ENCODE data around the gene DYRK1B. TPM values are rescaled to one million over a fixed set of nuclear protein-coding genes. Genes with fewer than 3 reads are reported as not detected.

DYRK1B gene
- total RNA-seq, 1 experiment from 2014 or later, result 322 TPM

DNA sequence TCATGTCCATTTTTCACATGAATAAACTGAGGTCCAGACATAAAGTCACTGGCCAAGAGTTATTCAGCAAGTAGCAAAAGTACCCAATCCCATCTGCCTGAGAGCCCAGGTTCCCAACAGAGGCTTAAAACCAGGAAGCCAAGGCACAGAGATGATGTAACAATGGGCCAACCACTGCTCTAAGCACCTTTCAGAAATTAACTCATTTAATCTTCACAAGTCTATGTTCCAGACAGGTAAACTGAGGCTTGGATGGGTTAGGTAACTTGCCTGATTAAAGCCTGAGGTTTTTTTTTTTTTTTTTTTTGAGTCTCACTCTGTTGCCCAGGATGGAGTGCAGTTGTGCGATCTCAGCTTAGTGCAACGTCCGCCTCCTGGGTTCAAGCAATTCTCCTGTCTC is 4.0 kb upstream of the DYRK1B start:
- BruUV-seq (replicated peaks), result no TSS peak
- no peak for ATAC-seq
- intact Hi-C loops (cut with micrococcal nuclease; ENCODE audit: unreplicated experiment) (no loop called here), in situ Hi-C loops (cut with HindIII; ENCODE audit: low pct_unique_long_range_greater_than_20kb, low sequenced_read_pairs) (no loop called here)
- ChIA-PET POLR2A (interaction anchor here (1.1 kb wide), 1 partner anchor 91 kb away, joined by 4 read pairs; no protein-coding TSS in a partner anchor), CTCF (interaction anchor here (0.6 to 0.7 kb wide), 2 partner anchors 15 to 534 kb away, joined by 3 to 10 read pairs; no protein-coding TSS in a partner anchor)
- H3K4me1 ChIP-seq (ENCODE audit: control insufficient read depth, insufficient read depth, low read length), result peaks cover 27% of the 10 kb centered on the region
- H3K27ac ChIP-seq (ENCODE audit: low read length), result no peak overlapping the region
- DNase-seq (ENCODE audit: low read depth, low spot score), result no peak
- TF ChIP-seq SIN3A (IDR thresholded peaks at IDR 0.05; ENCODE audit: borderline replicate concordance, insufficient read depth, low read depth, low read length), result no peak
- TF ChIP-seq TCF7L2 (IDR thresholded peaks at IDR 0.05; ENCODE audit: low read depth, low read length), result no peak
- TF ChIP-seq, protein P1, sequence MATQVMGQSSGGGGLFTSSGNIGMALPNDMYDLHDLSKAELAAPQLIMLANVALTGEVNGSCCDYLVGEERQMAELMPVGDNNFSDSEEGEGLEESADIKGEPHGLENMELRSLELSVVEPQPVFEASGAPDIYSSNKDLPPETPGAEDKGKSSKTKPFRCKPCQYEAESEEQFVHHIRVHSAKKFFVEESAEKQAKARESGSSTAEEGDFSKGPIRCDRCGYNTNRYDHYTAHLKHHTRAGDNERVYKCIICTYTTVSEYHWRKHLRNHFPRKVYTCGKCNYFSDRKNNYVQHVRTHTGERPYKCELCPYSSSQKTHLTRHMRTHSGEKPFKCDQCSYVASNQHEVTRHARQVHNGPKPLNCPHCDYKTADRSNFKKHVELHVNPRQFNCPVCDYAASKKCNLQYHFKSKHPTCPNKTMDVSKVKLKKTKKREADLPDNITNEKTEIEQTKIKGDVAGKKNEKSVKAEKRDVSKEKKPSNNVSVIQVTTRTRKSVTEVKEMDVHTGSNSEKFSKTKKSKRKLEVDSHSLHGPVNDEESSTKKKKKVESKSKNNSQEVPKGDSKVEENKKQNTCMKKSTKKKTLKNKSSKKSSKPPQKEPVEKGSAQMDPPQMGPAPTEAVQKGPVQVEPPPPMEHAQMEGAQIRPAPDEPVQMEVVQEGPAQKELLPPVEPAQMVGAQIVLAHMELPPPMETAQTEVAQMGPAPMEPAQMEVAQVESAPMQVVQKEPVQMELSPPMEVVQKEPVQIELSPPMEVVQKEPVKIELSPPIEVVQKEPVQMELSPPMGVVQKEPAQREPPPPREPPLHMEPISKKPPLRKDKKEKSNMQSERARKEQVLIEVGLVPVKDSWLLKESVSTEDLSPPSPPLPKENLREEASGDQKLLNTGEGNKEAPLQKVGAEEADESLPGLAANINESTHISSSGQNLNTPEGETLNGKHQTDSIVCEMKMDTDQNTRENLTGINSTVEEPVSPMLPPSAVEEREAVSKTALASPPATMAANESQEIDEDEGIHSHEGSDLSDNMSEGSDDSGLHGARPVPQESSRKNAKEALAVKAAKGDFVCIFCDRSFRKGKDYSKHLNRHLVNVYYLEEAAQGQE (IDR thresholded peaks at IDR 0.05; ENCODE audit: insufficient read depth in 1 of 2, low read depth in 2 of 2, low read length in 1 of 2), result no peak
- TF ChIP-seq, protein P2, sequence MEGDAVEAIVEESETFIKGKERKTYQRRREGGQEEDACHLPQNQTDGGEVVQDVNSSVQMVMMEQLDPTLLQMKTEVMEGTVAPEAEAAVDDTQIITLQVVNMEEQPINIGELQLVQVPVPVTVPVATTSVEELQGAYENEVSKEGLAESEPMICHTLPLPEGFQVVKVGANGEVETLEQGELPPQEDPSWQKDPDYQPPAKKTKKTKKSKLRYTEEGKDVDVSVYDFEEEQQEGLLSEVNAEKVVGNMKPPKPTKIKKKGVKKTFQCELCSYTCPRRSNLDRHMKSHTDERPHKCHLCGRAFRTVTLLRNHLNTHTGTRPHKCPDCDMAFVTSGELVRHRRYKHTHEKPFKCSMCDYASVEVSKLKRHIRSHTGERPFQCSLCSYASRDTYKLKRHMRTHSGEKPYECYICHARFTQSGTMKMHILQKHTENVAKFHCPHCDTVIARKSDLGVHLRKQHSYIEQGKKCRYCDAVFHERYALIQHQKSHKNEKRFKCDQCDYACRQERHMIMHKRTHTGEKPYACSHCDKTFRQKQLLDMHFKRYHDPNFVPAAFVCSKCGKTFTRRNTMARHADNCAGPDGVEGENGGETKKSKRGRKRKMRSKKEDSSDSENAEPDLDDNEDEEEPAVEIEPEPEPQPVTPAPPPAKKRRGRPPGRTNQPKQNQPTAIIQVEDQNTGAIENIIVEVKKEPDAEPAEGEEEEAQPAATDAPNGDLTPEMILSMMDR (IDR thresholded peaks at IDR 0.05), result no peak
- TF ChIP-seq POLR2AphosphoS5 (IDR thresholded peaks at IDR 0.05; ENCODE audit: low read depth, low read length), result no peak
- no peak overlapping the region for H3K4me3 ChIP-seq (ENCODE audit: low read depth in 2 of 2, low read length in 2 of 2)
- H3K9me3 ChIP-seq (ENCODE audit: control insufficient read depth, insufficient read depth, low read depth, low read length), result no peaks in the 10 kb centered on the region
- peaks cover 73% of the 10 kb centered on the region for H3K36me3 ChIP-seq (ENCODE audit: control insufficient read depth, insufficient read depth, low read length)
- H3K27me3 ChIP-seq (ENCODE audit: control insufficient read depth, insufficient read depth, low read length), result no peaks in the 10 kb centered on the region

DNA sequence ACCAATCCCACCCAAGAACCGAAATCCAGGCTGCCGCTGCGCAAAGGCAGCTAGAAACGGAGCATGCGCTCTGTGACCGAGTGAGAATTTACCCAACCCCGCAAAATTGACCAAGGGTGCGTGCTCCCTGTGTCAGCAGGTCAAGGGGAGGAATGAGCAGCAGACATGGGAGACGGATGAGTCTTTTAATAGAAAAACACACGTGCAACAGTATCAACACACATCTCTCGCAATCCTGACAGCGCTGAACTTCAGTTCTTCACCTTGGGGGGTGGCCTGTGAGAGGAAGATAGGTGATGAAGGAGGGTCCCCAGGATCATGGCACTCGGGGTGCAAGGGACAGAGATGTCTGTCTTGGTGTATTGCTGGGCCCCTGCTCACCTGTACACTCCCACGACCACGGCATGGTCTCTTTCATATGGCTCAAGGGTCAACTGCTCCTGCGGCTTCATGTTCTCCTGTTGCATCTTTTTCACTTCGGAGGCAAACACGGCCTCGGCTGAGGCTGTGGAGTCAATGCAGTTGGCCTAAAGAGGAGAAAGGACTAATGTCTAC is 402 bp upstream of the DYRK1B start:
- CTCF ChIA-PET, result interaction anchor here (0.5 to 2.1 kb wide), 25 partner anchors 10 to 492 kb away, joined by 3 to 109 read pairs (median 6); partner anchors contain the start of genes EID2B, FBL, PSMC4 and SAMD4B

More for the DNA sequence above, 402 bp upstream of the DYRK1B start:
- intact Hi-C loops (cut with micrococcal nuclease; ENCODE audit: unreplicated experiment), result loop anchor here (5.0 kb wide), 1 partner anchor 292 kb away; the partner anchor contains the start of gene EID2
- DNase-seq (ENCODE audit: low read depth, low spot score), result no peak
- Histone ChIP-seq H3K4me3 (ENCODE audit: low read depth in 2 of 2, low read length in 2 of 2) (peak overlapping the region; percentile 36 to 57), H3K4me1 (ENCODE audit: control insufficient read depth, insufficient read depth, low read length) (peaks cover 22% of the 10 kb centered on the region), H3K36me3 (ENCODE audit: control insufficient read depth, insufficient read depth, low read length) (peaks cover 72% of the 10 kb centered on the region), H3K9me3 (ENCODE audit: control insufficient read depth, insufficient read depth, low read depth, low read length) (no peaks in the 10 kb centered on the region), H3K27ac (ENCODE audit: low read length) (peak overlapping the region; percentile 76), H3K27me3 (ENCODE audit: control insufficient read depth, insufficient read depth, low read length) (no peaks in the 10 kb centered on the region)
- in situ Hi-C loops (cut with HindIII; ENCODE audit: low pct_unique_long_range_greater_than_20kb, low sequenced_read_pairs), result no loop called here
- ATAC-seq, result no peak; the same call in 1 of the 2 replicates
- TF ChIP-seq, protein P2 (IDR thresholded peaks at IDR 0.05), result no peak
- no peak for TF ChIP-seq SIN3A (IDR thresholded peaks at IDR 0.05; ENCODE audit: borderline replicate concordance, insufficient read depth, low read depth, low read length)
- no peak for TF ChIP-seq TCF7L2 (IDR thresholded peaks at IDR 0.05; ENCODE audit: low read depth, low read length)
- BruUV-seq (replicated peaks), result no TSS peak
- POLR2A ChIA-PET, result interaction anchor here (0.5 to 2.2 kb wide), 59 partner anchors 10 to 437 kb away, joined by 3 to 177 read pairs (median 7); partner anchors contain the start of genes EID2, EID2B, FBL and PSMC4

Data from Panc1 (cell line).